Liver (tissue), 9 donors: ENCODE measurements around the gene BAHCC1. TPM values are rescaled to one million over a fixed set of nuclear protein-coding genes. Genes with fewer than 3 reads are reported as not detected.
A peak's percentile ranks its signal among the peaks of the same experiment; 100 is the strongest.

ENCODE experiments used
- DNase-seq: peaks from one replicate; pipeline ENCODE4 v3.0.0-alpha.2; 2017; ENCODE audit warnings: low spot score
- H3K27ac ChIP-seq, 2 donors: one replicate each; pipeline ENCODE4 v1.7.0; 2013; ENCODE audit warnings: inconsistent platforms in 2 of 2, low read length in 2 of 2, control low read depth in 1 of 2, low read depth in 1 of 2, mild to moderate bottlenecking in 1 of 2
- H3K27me3 ChIP-seq, 4 donors: one replicate each; pipeline versions ENCODE4 v1.6.1 to v1.7.0; 2013; ENCODE audit warnings: low read length in 3 of 4, inconsistent platforms in 1 of 4, mild to moderate bottlenecking in 1 of 4, moderate library complexity in 1 of 4; ENCODE audit not compliant: control insufficient read depth in 4 of 4, insufficient read depth in 4 of 4
- H3K36me3 ChIP-seq, 4 donors: one replicate each; pipeline versions ENCODE4 v1.6.1 to v1.7.0; 2013; ENCODE audit warnings: low read length in 3 of 4, mild to moderate bottlenecking in 3 of 4, low read depth in 1 of 4, moderate library complexity in 1 of 4; ENCODE audit not compliant: control insufficient read depth in 4 of 4, insufficient read depth in 3 of 4
- H3K4me1 ChIP-seq, 4 donors: one replicate each; pipeline versions ENCODE4 v1.6.1 to v1.7.0; 2013; ENCODE audit warnings: low read length in 3 of 4, mild to moderate bottlenecking in 3 of 4, moderate library complexity in 1 of 4; ENCODE audit not compliant: control insufficient read depth in 4 of 4, insufficient read depth in 4 of 4
- H3K4me3 ChIP-seq, 3 donors: one replicate each; pipeline versions ENCODE4 v1.6.1 to v1.7.0; 2013; ENCODE audit warnings: low read length in 3 of 3, control low read depth in 1 of 3, low read depth in 1 of 3, mild to moderate bottlenecking in 1 of 3
- H3K9ac ChIP-seq, 2 donors: one replicate each; pipeline ENCODE4 v1.7.0; 2013; ENCODE audit warnings: low read length in 2 of 2, mild to moderate bottlenecking in 2 of 2, moderate library complexity in 2 of 2, control low read depth in 1 of 2, low read depth in 1 of 2
- H3K9me3 ChIP-seq, 4 donors: one replicate each; pipeline versions ENCODE4 v1.6.1 to v1.7.0; 2013; ENCODE audit warnings: low read length in 3 of 4; ENCODE audit not compliant: control insufficient read depth in 4 of 4
- EGR1 ChIP-seq, 2 donors: IDR thresholded peaks; 2 replicates each; pipeline ENCODE4 v1.6.1; 2016 to 2018; ENCODE audit warnings: antibody characterized with exemption in 2 of 2, low read depth in 2 of 2
- FOXA1 ChIP-seq: IDR thresholded peaks from 2 replicates; pipeline ENCODE4 v1.6.1; 2016; ENCODE audit warnings: antibody characterized with exemption
- FOXA2 ChIP-seq: IDR thresholded peaks from 2 replicates; pipeline ENCODE4 v1.6.1; 2016; ENCODE audit warnings: antibody characterized with exemption
- GABPA ChIP-seq, 2 donors: IDR thresholded peaks in 1 of 2; conservative IDR thresholded peaks in 1 of 2; 2 replicates each; pipeline ENCODE4 v1.6.1; 2016; ENCODE audit warnings: antibody characterized with exemption in 2 of 2, mild to moderate bottlenecking in 1 of 2, moderate library complexity in 1 of 2
- HNF4A ChIP-seq, 2 donors: conservative IDR thresholded peaks; 2 replicates each; pipeline ENCODE4 v1.6.1; 2016; ENCODE audit warnings: antibody characterized with exemption in 2 of 2, mild to moderate bottlenecking in 2 of 2
- HNF4G ChIP-seq: IDR thresholded peaks from 2 replicates; pipeline ENCODE4 v1.6.1; 2016; ENCODE audit warnings: antibody characterized with exemption
- JUND ChIP-seq, 2 donors: IDR thresholded peaks; 2 replicates each; pipeline ENCODE4 v1.6.1; 2016; ENCODE audit warnings: antibody characterized with exemption in 2 of 2
- NR2F2 ChIP-seq: IDR thresholded peaks from 2 replicates; pipeline ENCODE4 v1.6.1; 2016; ENCODE audit warnings: antibody characterized with exemption
- RAD21 ChIP-seq, 2 donors: IDR thresholded peaks; 2 replicates each; pipeline ENCODE4 v1.6.1; 2016; ENCODE audit warnings: antibody characterized with exemption in 2 of 2, mild to moderate bottlenecking in 2 of 2
- REST ChIP-seq: IDR thresholded peaks from 2 replicates; pipeline ENCODE4 v1.6.1; 2016; ENCODE audit warnings: antibody characterized with exemption, mild to moderate bottlenecking
- RXRA ChIP-seq, 2 donors: IDR thresholded peaks; 2 replicates each; pipeline ENCODE4 v1.6.1; 2017 to 2018; ENCODE audit warnings: antibody characterized with exemption in 2 of 2, mild to moderate bottlenecking in 1 of 2
- SP1 ChIP-seq: IDR thresholded peaks from 2 replicates; pipeline ENCODE4 v1.6.1; 2018; ENCODE audit warnings: antibody characterized with exemption, mild to moderate bottlenecking
- TAF1 ChIP-seq: conservative IDR thresholded peaks from 2 replicates; pipeline ENCODE4 v1.6.1; 2016; ENCODE audit warnings: antibody characterized with exemption, mild to moderate bottlenecking
- YY1 ChIP-seq: IDR thresholded peaks from 2 replicates; pipeline ENCODE4 v1.6.1; 2016; ENCODE audit warnings: antibody characterized with exemption, mild to moderate bottlenecking
- WGBS: extraction: QIAGEN DNeasy Blood & Tissue Kit; methylation state at CpG from one replicate; pipeline ENCODE4 v1.1.7; 2013; 5-methylcytosine and 5-hydroxymethylcytosine counted together
- polyA plus RNA-seq, 2 donors: library from polyadenylated mRNA; stranded (reverse) in 1 of 2; unstranded in 1 of 2; fragments of 200-250 nt in 1 of 2; fragments of >200 nt in 1 of 2; fragmentation: Nextera tagmentation in 1 of 2; extraction: Ambion mirVana in 1 of 2; gene quantifications; one replicate each; pipeline versions ENCODE4 v1.2.1 to v1.2.3, GENCODE V29; 2013 to 2015
- total RNA-seq, 2 donors: library from RNA; depleted of rRNA; stranded (reverse); fragments of >200 nt; gene quantifications; one replicate each; pipeline ENCODE4 v1.2.3, GENCODE V29; 2014
- TF ChIP-seq, protein P1 (sequence below): IDR thresholded peaks from 2 replicates; pipeline ENCODE4 v1.6.1; 2016; ENCODE audit warnings: antibody characterized with exemption
- TF ChIP-seq, protein P2 (sequence below): IDR thresholded peaks from 2 replicates; pipeline ENCODE4 v1.6.1; 2016; ENCODE audit warnings: antibody characterized with exemption
- TF ChIP-seq, protein P3 (sequence below): fragments of 150-350 bp; IDR thresholded peaks from 2 replicates; pipeline ENCODE4 v1.5.1; 2017; ENCODE audit warnings: improper control_type of control experiment, low read depth, low read length; ENCODE audit not compliant: missing input control
- TF ChIP-seq, protein P4 (sequence below): IDR thresholded peaks from 2 replicates; pipeline ENCODE4 v1.6.1; 2016; ENCODE audit warnings: antibody characterized with exemption
- donor health status: healthy.
- donor health status: healthy.
- donor health status: healthy.
- donor health status: healthy.
- donor health status: healthy.

Gene BAHCC1
- total and polyA plus RNA-seq, 4 donors: 0.76 to 3.9 (median 2.5) TPM

GRCh38 chr17:81420769-81421462 is 25.7 kb downstream of the BAHCC1 start:
- 79% methylated on average over 24 of the region's 24 CpGs for WGBS
- TF ChIP-seq EGR1 (IDR thresholded peaks at IDR 0.05; ENCODE audit: low read depth in 2 of 2): no peak
- peak; percentile 19 for TF ChIP-seq NR2F2
- no peak for TF ChIP-seq JUND (IDR thresholded peaks at IDR 0.05)
- Histone ChIP-seq H3K9ac (no peak overlapping the region), H3K27ac (peak overlapping the region; percentile 3 to 67), H3K27me3 (no peaks in the 10 kb centered on the region), H3K9me3 (no peaks in the 10 kb centered on the region), H3K36me3 (no peaks in the 10 kb centered on the region), H3K4me1 (peaks cover 0 to 9% (median 5%) of the 10 kb centered on the region in 4 donors), H3K4me3 (no peak overlapping the region)
- DNase-seq: no peak

DNA sequence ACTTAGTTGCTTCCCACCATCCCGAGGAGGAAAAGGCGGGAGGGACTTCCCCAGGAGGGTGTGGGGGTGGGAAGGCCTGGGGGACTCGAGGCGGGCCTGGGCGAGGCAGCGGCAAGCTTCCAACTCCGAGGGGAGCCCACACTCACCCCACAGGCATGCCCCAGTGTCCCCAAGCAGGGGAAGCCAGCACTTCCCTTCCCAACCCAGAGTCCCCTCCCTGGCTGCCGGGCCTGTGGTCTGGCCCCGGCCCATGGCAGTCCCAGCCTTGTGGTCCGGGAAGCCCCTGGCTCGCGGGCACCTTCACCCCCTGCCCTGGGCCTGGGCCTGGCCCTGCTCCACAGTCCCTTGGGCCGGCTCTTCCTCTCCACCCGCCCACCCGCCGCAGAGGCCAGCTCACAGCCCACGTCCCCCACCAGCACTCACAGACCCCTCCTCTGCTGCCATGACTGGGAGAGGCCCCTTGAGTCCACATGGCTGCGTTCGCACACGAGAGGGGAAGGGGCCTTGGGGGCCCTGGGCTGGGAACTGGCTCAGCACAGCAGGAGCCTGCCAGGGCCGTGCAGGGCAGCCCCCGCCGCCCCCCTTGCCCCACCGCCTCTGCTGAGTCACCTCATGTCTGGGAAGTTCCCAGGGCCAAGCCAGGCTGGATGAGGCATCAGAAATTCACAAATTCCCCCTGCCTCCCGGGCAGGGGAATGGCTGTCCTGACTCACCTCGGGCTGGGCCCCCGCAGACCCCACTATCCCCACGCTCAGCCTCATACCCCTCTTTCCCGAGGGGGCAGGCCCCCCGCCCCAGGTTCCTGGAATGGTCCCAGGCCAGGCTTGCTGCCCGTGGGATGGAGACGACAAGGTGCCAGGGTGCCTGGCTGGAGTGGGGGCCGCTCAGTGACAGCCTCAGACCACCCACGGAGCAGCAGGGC is 27.8 kb downstream of the BAHCC1 start:
- Histone ChIP-seq H3K27me3 (no peaks in the 10 kb centered on the region), H3K9me3 (no peaks in the 10 kb centered on the region), H3K9ac (no peak overlapping the region), H3K4me1 (peaks cover 7 to 19% (median 13%) of the 10 kb centered on the region in 4 donors), H3K4me3 (no peak overlapping the region), H3K27ac (no peak overlapping the region), H3K36me3 (no peaks in the 10 kb centered on the region)
- TF ChIP-seq RAD21 (IDR thresholded peaks at IDR 0.05): no peak
- no peak for TF ChIP-seq SP1
- TF ChIP-seq, protein P1, sequence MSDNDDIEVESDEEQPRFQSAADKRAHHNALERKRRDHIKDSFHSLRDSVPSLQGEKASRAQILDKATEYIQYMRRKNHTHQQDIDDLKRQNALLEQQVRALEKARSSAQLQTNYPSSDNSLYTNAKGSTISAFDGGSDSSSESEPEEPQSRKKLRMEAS: no peak
- no peak for TF ChIP-seq RXRA (IDR thresholded peaks at IDR 0.05)
- no peak for TF ChIP-seq YY1
- TF ChIP-seq, protein P2, sequence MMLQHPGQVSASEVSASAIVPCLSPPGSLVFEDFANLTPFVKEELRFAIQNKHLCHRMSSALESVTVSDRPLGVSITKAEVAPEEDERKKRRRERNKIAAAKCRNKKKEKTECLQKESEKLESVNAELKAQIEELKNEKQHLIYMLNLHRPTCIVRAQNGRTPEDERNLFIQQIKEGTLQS: no peak
- no peak for TF ChIP-seq EGR1 (IDR thresholded peaks at IDR 0.05; ENCODE audit: low read depth in 2 of 2)
- TF ChIP-seq TAF1: no peak
- WGBS: 74% methylated on average over 34 of the region's 34 CpGs
- DNase-seq: no peak

DNA sequence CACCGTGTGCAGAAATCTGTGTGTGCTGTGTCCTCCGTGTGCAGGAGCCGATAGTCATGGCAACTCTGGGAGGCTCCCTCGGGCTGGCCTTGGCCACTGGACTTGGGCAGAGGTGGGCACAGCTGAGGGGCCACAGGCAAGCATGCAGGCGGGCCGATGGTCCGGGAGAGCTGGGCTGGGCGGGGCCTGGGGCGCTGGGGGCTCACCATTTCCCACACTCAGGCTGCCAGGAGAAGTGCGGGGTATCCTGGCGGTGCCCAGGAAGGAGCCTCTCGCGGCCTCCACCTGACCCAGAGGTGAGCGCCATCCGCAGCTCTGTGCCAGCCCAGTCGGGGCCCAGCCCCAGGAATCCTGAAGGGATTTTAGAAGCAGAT is 28.4 kb downstream of the BAHCC1 start:
- H3K9ac ChIP-seq: no peak overlapping the region
- H3K4me3 ChIP-seq: no peak overlapping the region
- no peaks in the 10 kb centered on the region for H3K27me3 ChIP-seq
- H3K27ac ChIP-seq: no peak overlapping the region
- 91% methylated on average over 16 of the region's 16 CpGs for WGBS
- no peaks in the 10 kb centered on the region for H3K36me3 ChIP-seq
- H3K9me3 ChIP-seq: no peaks in the 10 kb centered on the region
- no peak for DNase-seq
- peaks cover 13 to 25% (median 18%) of the 10 kb centered on the region in 4 donors for H3K4me1 ChIP-seq
- TF ChIP-seq HNF4G (no peak), NR2F2 (no peak), REST (no peak), GABPA (IDR thresholded peaks at IDR 0.05 in 1 of 2, conservative IDR thresholded peaks at IDR 0.05 in 1 of 2) (no peak), EGR1 (IDR thresholded peaks at IDR 0.05; ENCODE audit: low read depth in 2 of 2) (no peak), RAD21 (IDR thresholded peaks at IDR 0.05) (no peak), RXRA (IDR thresholded peaks at IDR 0.05) (no peak), FOXA1 (no peak), JUND (IDR thresholded peaks at IDR 0.05) (no peak), FOXA2 (no peak), SP1 (no peak), HNF4A (conservative IDR thresholded peaks at IDR 0.05) (no peak)
- TF ChIP-seq, protein P2: no peak
- TF ChIP-seq, protein P3, sequence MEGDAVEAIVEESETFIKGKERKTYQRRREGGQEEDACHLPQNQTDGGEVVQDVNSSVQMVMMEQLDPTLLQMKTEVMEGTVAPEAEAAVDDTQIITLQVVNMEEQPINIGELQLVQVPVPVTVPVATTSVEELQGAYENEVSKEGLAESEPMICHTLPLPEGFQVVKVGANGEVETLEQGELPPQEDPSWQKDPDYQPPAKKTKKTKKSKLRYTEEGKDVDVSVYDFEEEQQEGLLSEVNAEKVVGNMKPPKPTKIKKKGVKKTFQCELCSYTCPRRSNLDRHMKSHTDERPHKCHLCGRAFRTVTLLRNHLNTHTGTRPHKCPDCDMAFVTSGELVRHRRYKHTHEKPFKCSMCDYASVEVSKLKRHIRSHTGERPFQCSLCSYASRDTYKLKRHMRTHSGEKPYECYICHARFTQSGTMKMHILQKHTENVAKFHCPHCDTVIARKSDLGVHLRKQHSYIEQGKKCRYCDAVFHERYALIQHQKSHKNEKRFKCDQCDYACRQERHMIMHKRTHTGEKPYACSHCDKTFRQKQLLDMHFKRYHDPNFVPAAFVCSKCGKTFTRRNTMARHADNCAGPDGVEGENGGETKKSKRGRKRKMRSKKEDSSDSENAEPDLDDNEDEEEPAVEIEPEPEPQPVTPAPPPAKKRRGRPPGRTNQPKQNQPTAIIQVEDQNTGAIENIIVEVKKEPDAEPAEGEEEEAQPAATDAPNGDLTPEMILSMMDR: no peak
- TF ChIP-seq, protein P4, sequence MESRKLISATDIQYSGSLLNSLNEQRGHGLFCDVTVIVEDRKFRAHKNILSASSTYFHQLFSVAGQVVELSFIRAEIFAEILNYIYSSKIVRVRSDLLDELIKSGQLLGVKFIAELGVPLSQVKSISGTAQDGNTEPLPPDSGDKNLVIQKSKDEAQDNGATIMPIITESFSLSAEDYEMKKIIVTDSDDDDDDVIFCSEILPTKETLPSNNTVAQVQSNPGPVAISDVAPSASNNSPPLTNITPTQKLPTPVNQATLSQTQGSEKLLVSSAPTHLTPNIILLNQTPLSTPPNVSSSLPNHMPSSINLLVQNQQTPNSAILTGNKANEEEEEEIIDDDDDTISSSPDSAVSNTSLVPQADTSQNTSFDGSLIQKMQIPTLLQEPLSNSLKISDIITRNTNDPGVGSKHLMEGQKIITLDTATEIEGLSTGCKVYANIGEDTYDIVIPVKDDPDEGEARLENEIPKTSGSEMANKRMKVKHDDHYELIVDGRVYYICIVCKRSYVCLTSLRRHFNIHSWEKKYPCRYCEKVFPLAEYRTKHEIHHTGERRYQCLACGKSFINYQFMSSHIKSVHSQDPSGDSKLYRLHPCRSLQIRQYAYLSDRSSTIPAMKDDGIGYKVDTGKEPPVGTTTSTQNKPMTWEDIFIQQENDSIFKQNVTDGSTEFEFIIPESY: no peak
